ENCODE measurements around the gene OR8S1. TPM values are rescaled to one million over a fixed set of nuclear protein-coding genes. Genes with fewer than 3 reads are reported as not detected.
"Not testable (repeated sequence)": the region's sequence is repeated elsewhere in the genome, so short reads cannot be mapped to it uniquely, and the experiment has no call there.

OR8S1 gene
- total RNA-seq, 1 donor = not detected

DNA sequence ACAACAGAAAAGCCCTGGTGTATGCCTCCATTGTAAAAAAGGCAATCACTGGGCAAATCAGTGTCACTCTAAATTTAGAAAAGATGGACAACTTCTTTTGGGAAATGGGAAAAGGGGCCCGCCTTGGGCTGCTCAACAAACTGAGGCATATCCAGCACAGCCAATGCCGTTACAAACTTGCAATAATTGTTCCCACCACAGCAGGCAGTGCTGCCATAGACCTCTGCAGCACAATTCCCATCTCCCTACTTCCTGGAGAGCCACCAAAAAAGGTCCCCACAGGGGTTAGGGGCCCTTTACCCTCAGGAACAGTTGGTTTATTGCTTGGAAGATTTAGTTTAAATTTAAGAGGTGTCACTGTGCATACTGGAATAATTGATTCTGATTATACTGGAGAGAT lies 16.4 kb upstream of the OR8S1 start:
- TF ChIP-seq, protein P1, sequence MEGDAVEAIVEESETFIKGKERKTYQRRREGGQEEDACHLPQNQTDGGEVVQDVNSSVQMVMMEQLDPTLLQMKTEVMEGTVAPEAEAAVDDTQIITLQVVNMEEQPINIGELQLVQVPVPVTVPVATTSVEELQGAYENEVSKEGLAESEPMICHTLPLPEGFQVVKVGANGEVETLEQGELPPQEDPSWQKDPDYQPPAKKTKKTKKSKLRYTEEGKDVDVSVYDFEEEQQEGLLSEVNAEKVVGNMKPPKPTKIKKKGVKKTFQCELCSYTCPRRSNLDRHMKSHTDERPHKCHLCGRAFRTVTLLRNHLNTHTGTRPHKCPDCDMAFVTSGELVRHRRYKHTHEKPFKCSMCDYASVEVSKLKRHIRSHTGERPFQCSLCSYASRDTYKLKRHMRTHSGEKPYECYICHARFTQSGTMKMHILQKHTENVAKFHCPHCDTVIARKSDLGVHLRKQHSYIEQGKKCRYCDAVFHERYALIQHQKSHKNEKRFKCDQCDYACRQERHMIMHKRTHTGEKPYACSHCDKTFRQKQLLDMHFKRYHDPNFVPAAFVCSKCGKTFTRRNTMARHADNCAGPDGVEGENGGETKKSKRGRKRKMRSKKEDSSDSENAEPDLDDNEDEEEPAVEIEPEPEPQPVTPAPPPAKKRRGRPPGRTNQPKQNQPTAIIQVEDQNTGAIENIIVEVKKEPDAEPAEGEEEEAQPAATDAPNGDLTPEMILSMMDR (IDR thresholded peaks at IDR 0.05; ENCODE audit: insufficient read depth, low read length) = no peak
- no peak for DNase-seq (ENCODE audit: low read depth)
- no peak overlapping the region for H3K4me3 ChIP-seq (ENCODE audit: low read depth, low read length)

DNA sequence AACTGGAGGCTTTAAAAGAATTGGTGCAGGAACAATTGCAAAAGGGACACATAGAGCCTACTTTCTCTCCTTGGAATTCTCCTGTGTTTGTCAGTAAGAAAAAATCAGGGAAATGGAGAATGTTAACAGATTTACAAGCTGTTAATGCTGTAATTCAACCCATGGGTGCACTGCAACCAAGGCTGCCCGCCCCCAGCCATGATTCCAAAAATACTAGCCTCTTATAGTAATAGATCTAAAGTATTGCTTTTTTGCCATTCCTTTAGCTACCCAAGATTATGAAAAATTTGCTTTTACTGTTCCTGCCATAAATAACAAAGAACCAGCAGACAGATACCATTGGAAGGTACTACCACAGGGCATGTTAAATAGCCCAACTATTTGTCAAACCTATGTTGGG lies 15.3 kb upstream of the OR8S1 start:
- no peak for DNase-seq (ENCODE audit: low read depth)
- no peak overlapping the region for H3K4me3 ChIP-seq (ENCODE audit: low read depth, low read length)
- TF ChIP-seq, protein P1 (IDR thresholded peaks at IDR 0.05; ENCODE audit: insufficient read depth, low read length) = no peak

DNA sequence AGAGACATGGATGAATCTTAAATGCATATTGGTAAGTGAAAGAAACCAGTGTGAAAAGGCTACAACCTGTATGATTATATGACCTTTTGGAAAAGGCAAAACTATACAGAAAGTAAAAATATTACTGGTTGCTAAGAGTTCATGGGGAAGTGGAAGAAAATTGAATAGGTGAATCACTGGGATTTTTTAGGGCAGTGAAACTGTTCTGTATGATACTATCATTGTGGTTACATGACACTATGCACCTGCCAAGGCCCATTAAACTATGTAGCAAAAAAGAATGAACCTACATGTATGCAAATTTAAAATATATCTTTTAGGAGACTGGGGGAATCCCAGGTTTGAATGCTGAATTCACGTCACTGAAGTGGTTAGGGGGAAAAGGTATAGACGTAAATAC lies 12.6 kb upstream of the OR8S1 start:
- no peak for DNase-seq (ENCODE audit: low read depth)
- TF ChIP-seq, protein P1 (IDR thresholded peaks at IDR 0.05; ENCODE audit: insufficient read depth, low read length) = no peak
- H3K4me3 ChIP-seq (ENCODE audit: low read depth, low read length) = no peak overlapping the region

DNA sequence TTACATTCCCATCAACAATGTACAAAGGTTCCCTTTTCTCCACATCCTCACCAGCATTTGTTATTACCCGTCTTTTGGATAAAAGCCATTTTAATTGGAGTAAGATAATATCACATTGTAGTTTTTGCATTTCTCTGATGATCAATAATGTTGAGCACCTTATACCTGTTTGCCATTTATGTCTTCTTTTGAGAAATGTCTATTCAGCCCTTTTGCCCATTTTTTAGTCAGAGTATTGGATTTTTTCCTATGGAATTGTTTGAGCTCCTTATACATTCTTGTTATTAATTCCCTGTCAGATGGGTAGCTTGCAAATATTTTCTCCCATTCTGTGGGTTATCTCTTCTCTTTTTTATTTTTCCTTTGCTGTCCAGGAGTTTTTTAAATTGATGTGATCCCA lies 10.7 kb upstream of the OR8S1 start:
- no peak for DNase-seq (ENCODE audit: low read depth)
- no peak overlapping the region for H3K4me3 ChIP-seq (ENCODE audit: low read depth, low read length)
- TF ChIP-seq, protein P1 (IDR thresholded peaks at IDR 0.05; ENCODE audit: insufficient read depth, low read length) = no peak

DNA sequence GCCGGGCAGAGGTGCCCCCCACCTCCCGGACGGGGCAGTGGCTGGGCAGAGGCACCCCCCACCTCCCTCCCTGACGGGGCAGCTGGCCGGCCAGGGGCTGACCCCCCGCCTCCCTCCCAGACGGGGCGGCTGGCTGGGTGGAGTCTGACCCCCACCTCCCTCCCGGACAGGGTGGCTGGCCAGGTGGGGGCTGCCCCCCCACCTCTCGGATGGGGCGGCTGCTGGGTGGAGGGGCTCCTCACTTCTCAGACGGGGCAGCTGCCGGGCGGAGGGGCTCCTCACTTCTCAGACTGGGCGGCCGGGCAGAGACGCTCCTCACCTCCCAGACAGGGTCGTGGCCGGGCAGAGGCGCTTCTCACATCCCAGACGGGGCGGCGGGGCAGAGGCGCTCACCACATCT lies 5.1 kb upstream of the OR8S1 start:
- not testable (repeated sequence) for DNase-seq (ENCODE audit: low read depth); H3K4me3 ChIP-seq (ENCODE audit: low read depth, low read length)

DNA sequence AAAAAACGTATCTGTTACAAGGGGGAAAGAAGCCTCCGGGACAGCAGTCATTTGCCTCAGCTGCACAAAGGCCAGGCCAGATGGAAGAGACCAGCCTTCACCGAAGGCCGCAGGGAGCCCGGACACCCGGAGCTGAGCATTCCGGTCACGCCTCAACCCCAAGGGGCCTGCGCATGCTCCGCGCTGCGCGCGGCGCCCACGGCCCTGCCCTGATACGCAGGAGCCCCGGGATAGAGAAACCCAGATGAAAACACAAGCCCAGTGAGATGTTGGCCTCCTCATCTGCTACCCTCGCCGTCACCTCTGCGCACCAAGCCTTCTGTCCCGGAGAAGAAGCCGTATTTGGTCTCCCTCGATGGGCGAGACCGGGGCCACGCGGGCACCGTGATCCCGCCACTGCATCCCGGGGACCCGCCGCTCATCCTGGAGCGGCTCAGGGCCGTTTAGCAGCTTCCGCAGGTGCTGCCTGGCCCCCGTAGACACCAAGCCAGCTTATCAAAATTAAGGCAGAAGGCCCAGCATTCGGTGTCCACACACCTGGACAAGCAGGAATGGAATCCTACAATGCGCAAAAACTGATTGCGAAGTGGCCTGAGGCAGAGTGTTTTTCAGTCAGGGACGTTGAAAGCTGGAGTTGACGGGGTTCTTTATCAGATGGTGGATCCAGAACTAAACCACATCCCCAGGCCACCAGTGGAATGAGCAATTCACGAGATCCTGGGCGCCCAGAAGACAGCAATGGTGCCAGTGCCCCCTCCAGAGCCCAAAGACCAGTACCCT lies 2.6 kb downstream of the OR8S1 start:
- no peak for DNase-seq (ENCODE audit: low read depth)
- TF ChIP-seq, protein P1 (IDR thresholded peaks at IDR 0.05; ENCODE audit: insufficient read depth, low read length) = no peak
- H3K4me3 ChIP-seq (ENCODE audit: low read depth, low read length) = no peak overlapping the region

DNA sequence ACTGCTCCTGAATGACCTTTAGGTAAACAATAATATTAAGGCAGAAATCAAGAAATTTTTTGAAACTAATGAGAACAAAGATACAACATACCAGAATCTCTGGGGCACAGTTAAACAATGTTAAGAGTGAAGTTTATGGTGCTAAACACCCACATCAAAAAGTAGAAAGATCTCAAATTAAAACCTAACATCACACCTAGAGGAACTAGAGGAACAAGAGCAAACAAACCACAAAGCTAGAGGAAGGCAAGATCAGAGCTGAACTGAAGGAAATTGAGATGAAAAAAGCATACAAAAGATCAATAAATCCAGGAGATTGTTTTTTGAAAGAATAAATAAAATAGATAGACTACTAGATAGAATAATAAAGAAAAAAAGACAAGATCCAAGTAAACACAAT lies 7.2 kb downstream of the OR8S1 start:
- TF ChIP-seq, protein P1 (IDR thresholded peaks at IDR 0.05; ENCODE audit: insufficient read depth, low read length) = no peak
- H3K4me3 ChIP-seq (ENCODE audit: low read depth, low read length) = no peak overlapping the region
- DNase-seq (ENCODE audit: low read depth) = no peak
